Endothelial cell (in vitro differentiated cells): ENCODE results near the gene MRPL33. TPM values are rescaled to one million over a fixed set of nuclear protein-coding genes. Genes with fewer than 3 reads are reported as not detected.

ENCODE experiments used
- DNase-seq: peaks from one replicate; pipeline ENCODE4 v3.0.0; 2021; ENCODE audit warnings: low spot score
- H3K27ac Mint-ChIP-seq: one replicate; pipeline ENCODE4 v1.8.0; 2021; ENCODE audit warnings: mixed read lengths, inconsistent platforms; ENCODE audit not compliant: unreplicated experiment
- H3K27me3 Mint-ChIP-seq: one replicate; pipeline ENCODE4 v1.8.0; 2021; ENCODE audit warnings: mild to moderate bottlenecking, moderate library complexity, mixed read lengths, inconsistent platforms; ENCODE audit not compliant: unreplicated experiment
- H3K36me3 Mint-ChIP-seq: one replicate; pipeline ENCODE4 v1.8.0; 2021; ENCODE audit warnings: mild to moderate bottlenecking, low read depth, mixed read lengths, inconsistent platforms; ENCODE audit not compliant: unreplicated experiment
- H3K4me1 Mint-ChIP-seq: one replicate; pipeline ENCODE4 v1.8.0; 2021; ENCODE audit warnings: mild to moderate bottlenecking, mixed read lengths, inconsistent platforms; ENCODE audit not compliant: unreplicated experiment
- H3K4me3 Mint-ChIP-seq: one replicate; pipeline ENCODE4 v1.8.0; 2021; ENCODE audit warnings: mild to moderate bottlenecking, mixed read lengths, inconsistent platforms; ENCODE audit not compliant: unreplicated experiment
- H3K9me3 Mint-ChIP-seq: one replicate; pipeline ENCODE4 v1.8.0; 2021; ENCODE audit warnings: mixed read lengths, inconsistent platforms; ENCODE audit not compliant: unreplicated experiment
- CTCF ChIP-seq: fragments of 200-600 bp; sonication (generic); IDR thresholded peaks from one replicate; pipeline ENCODE4 v1.5.0; 2021; ENCODE audit warnings: antibody characterized with exemption; ENCODE audit not compliant: unreplicated experiment
- total RNA-seq: library from RNA; stranded (reverse); fragmentation: NEBNext Ultra II Directional; extraction: Animal tissue kit (Norgen Biotek cat#: 25700); gene quantifications from one replicate; pipeline ENCODE4 v1.2.1, GENCODE V29; 2021; ENCODE audit not compliant: unreplicated experiment

Gene MRPL33
- total RNA-seq, 1 donor from 2014 or later: 52.0 TPM

- Mint-ChIP-seq H3K27me3 (peaks cover 1% of the 10 kb centered on the region), H3K4me1 (peaks cover 28% of the 10 kb centered on the region), H3K4me3 (no peak overlapping the region), H3K36me3 (no peaks in the 10 kb centered on the region), H3K9me3 (no peaks in the 10 kb centered on the region), H3K27ac (no peak overlapping the region)
- no peak for DNase-seq
- TF ChIP-seq CTCF: no peak
Observed at GRCh38 chr2:27724905-27725701, 46.4 kb upstream of the MRPL33 start.

GRCh38 chr2:27727257-27727656, 44.3 kb upstream of the MRPL33 start:
- Mint-ChIP-seq H3K9me3 (no peaks in the 10 kb centered on the region), H3K36me3 (no peaks in the 10 kb centered on the region), H3K27me3 (peaks cover 1% of the 10 kb centered on the region), H3K4me3 (no peak overlapping the region), H3K27ac (peak overlapping the region; percentile 72), H3K4me1 (peaks cover 40% of the 10 kb centered on the region)
- no peak for TF ChIP-seq CTCF
- DNase-seq: no peak

GRCh38 chr2:27728081-27728858, 43.2 kb upstream of the MRPL33 start:
- Mint-ChIP-seq H3K4me1 (peaks cover 40% of the 10 kb centered on the region), H3K36me3 (no peaks in the 10 kb centered on the region), H3K27me3 (peaks cover 1% of the 10 kb centered on the region), H3K9me3 (no peaks in the 10 kb centered on the region), H3K27ac (no peak overlapping the region), H3K4me3 (no peak overlapping the region)
- no peak for DNase-seq
- TF ChIP-seq CTCF: no peak

GRCh38 chr2:27729198-27729597, 42.3 kb upstream of the MRPL33 start:
- no peak for DNase-seq
- Mint-ChIP-seq H3K27ac (no peak overlapping the region), H3K4me1 (peaks cover 40% of the 10 kb centered on the region), H3K36me3 (no peaks in the 10 kb centered on the region), H3K4me3 (no peak overlapping the region), H3K9me3 (no peaks in the 10 kb centered on the region), H3K27me3 (peaks cover 1% of the 10 kb centered on the region)
- no peak for TF ChIP-seq CTCF

- Mint-ChIP-seq H3K36me3 (no peaks in the 10 kb centered on the region), H3K4me1 (peaks cover 40% of the 10 kb centered on the region), H3K27ac (no peak overlapping the region), H3K9me3 (no peaks in the 10 kb centered on the region), H3K4me3 (no peak overlapping the region), H3K27me3 (peaks cover 1% of the 10 kb centered on the region)
- TF ChIP-seq CTCF: no peak
- no peak for DNase-seq
Observed at GRCh38 chr2:27729614-27730013, 41.9 kb upstream of the MRPL33 start.
